ENCODE measurements around the gene BBC3. TPM values are rescaled to one million over a fixed set of nuclear protein-coding genes. Genes with fewer than 3 reads are reported as not detected.
"Not testable (repeated sequence)": the region's sequence is repeated elsewhere in the genome, so short reads cannot be mapped to it uniquely, and the experiment has no call there.

BBC3 gene, protein sequence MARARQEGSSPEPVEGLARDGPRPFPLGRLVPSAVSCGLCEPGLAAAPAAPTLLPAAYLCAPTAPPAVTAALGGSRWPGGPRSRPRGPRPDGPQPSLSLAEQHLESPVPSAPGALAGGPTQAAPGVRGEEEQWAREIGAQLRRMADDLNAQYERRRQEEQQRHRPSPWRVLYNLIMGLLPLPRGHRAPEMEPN
- polyA plus RNA-seq (ENCODE audit: insufficient read length in 4 of 4) = 1 to 10 TPM; 1.7 to 3.7 (median 2.6) TPM

DNA sequence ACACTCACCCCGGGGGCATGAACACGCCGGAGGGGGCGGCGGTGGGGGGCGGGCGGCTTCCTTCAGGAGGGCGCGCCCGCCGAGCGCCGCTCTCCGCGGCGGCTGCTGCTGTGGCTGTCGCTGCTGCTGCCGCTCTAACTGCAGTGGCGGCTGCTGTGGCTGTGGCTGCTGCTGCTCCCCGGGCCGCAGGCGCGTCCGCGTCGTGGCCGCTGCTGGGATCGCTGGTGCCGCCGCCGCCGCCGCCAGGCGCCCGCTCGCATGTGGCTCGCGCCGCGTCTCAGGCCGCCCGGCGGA is at the start of gene BBC3:
TSS of gene BBC3 (minus strand) at position 279 of the 294 bp plus-strand sequence. CDS start 2,768 bp downstream, outside the sequence.
- DNase-seq (ENCODE audit: low read depth in 4 of 4, low spot score in 3 of 4) = no peak

DNA sequence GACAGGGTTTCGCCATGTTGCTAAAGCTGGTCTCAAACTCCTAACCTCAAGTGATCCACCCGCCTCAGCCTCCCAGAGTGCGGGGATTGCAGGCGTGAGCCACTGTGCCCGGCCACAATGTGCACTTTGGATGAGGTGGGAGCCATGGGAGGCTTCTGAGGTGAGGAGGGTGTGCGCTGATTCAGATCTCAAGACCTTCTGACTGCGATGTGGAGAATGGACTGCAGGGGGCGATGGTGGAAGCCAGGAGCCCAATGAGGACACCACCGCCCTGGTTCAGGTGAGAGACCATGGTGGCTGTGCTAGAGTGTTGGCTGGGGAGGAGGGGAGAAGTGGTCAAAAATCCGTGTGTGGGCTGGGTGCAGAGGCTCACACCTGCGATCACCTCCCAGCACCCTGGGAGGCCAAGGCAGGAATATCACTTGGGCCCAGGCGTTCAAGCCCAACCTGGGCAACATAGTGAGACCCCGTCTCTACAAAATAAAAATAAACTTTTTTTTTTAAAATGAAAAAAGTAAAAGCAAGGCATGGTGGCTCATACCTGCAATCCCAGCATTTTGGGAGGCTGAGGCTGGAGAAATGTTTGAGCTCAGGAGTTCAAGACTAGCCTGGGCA is 49.3 kb upstream of the BBC3 start:
- no peak for DNase-seq (ENCODE audit: low read depth in 4 of 4, low spot score in 3 of 4)

DNA sequence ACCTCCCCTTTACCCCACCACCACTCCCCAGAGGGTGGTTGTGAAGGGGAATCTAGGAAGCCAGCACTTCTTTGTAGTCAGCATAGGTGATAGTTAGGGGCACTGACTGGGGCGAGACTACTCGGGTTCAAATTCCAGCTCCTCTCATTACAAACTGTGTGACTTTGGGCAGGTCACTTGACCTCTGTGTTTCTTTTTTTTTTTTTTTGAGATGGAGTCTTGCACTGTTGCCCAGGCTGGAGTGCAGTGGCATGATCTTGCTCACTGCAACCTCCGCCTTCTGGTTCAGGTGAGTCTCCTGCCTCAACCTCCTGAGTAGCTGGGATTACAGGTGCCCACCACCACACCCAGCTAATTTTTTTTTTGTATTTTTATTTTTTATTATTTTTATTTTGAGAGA is 45.5 kb upstream of the BBC3 start:
- not testable (repeated sequence) for DNase-seq (ENCODE audit: low read depth in 4 of 4, low spot score in 3 of 4)

DNA sequence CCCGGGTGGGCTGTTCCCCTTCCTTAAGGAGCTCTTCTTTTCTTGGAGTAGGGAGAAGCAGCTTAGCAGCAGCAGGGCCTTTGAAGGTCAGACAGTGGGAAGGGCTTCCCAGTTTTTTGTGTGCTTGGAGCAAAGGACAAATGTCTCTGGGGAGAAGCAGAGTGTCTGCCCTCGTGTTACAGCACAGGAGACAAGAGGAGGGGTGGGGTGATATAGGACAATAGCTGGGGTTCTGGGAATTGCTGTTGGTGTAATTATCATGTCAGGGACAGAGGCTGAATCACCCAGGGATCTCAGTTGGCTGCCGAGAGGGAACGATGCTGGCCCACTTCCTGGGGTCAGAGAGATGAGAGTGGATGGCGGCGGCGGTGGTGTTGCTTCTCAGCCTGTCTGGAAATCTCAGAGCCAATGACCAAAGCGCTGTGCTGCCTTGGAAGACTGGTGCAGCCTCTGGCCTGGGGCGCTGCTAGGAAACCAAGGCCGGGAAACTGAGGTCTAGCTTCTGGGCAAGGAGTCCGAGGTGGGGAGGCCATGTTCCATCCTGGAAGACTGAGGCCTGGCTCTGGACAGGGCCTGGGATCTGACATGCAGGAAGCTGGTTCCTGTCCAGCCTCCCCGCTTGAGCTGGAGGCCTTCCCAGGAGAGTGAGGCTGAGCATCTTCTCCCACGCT is 44.9 kb upstream of the BBC3 start:
- no peak for DNase-seq (ENCODE audit: low read depth in 4 of 4, low spot score in 3 of 4)

DNA sequence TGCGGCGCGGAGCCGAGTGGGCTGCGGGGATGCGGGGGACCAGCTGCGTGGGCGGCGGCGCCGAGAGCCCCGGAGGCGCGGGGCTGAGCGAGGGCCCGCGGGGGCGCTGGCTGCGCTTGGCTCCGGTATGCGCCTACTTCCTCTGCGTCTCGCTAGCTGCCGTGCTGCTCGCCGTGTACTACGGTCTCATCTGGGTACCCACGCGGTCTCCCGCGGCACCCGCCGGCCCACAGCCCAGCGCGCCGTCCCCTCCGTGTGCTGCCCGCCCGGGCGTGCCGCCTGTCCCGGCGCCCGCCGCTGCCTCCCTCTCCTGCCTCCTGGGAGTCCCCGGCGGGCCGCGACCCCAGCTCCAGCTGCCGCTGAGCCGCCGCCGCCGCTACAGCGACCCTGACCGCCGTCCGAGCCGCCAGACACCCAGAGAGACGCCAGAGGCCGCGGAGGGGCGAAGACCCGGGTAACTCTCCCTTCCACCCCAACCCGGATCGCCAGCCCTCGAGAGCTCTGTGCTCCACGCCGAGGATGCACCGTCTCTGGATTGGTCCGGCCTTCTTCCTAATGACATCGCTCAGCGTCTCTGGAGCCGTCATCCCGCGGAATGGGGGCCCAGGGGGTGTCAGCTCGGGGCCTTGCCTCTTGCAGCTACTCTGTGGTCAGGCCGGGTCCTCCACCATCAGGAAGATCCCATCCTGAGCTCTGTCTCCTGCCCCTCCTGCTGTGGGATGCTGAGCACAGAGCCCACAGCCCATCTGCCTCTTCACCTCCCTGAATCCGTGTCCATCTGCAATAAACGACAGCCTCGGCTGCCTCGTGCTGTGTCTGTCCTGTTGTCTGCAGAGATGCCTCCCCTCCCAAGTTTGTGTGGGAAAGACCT is 44.1 kb upstream of the BBC3 start:
- no peak for DNase-seq (ENCODE audit: low read depth in 4 of 4, low spot score in 3 of 4)

DNA sequence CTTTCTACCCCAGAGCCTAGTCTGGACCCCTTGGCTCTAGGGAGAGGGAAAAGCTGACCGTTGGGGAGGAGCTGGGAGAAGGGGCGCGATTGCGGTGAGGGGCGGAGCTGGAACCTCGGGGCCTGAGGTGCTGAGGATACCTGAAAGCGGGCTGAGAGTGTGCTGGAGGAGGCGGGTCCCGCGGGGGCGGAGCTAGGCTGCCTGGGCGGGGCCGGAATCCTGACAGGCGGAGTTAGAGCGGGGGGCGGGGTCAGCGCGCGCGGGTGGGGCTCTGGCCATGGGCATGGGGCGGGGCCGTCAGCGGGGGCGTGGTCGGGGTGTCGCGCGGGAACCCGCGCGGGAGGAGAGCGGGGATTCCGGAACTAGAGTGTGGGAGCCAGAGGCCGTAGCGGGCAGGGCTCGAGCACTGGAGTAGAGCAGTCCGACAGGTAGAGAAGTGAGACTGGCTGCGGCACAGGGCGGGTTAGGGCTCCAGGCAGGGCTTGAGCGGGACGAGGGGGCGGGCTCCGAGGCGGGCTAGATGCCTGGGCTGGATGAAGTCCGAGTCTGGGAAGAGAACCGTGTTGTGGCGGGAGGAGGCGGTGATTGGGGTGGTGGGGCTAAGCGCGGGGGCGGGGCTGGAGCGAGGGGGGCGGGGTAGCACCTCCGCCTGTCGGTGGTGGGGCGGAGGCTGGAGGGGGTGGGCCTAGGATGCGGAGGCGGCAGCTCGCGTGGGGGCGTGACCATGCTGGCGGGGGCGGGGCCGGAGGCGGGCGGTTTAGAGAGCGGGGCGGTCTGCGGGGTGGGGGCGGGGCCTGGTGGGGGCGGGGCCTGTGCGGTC is 43.3 kb upstream of the BBC3 start, which contains the start of gene INAFM1:
TSS of gene INAFM1 (plus strand) at position 815 of the 820 bp plus-strand sequence. CDS start 35 bp downstream, outside the sequence.
- peak; percentile 72 to 87 (median 76) for DNase-seq (ENCODE audit: low read depth in 4 of 4, low spot score in 3 of 4)

DNA sequence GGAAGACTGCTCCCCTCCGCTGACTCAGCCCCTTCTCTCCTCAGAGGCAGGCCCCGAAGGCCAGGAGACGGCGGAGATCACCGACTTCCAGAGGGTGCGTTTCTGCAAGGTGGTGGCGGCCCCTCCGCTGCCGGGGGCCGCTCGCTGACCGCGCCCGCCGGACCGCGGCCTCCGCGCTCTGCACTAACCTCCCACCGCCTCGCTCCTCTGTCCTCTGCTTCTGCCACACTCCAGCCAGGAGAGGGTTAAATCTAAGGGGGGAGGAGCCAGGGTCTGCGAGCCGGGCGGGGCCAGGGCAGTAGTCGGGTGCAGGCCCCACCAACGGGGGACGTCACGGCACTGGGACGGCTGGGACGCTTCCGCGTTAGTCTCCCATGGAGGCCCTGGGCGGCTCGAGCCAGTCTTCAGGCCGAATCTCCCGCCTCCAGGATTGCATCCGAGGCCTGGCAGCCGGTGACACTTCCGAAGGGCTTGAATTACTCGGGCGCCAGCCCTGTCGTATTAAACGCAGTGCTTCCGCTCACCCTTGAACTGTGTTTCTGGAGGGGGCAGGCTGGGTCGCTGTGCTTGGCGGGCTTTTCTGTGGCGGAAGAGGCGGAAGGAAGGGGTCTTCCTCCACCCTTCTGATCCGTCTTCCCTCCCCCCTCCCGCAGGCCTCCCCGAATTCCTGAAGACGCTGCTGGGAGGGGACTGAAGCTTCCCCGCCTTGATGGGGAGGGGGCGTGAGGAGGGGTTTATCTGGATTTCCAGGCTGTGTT is 42.5 kb upstream of the BBC3 start:
- peak; percentile 83 to 86 (median 84) for DNase-seq (ENCODE audit: low read depth in 4 of 4, low spot score in 3 of 4)

DNA sequence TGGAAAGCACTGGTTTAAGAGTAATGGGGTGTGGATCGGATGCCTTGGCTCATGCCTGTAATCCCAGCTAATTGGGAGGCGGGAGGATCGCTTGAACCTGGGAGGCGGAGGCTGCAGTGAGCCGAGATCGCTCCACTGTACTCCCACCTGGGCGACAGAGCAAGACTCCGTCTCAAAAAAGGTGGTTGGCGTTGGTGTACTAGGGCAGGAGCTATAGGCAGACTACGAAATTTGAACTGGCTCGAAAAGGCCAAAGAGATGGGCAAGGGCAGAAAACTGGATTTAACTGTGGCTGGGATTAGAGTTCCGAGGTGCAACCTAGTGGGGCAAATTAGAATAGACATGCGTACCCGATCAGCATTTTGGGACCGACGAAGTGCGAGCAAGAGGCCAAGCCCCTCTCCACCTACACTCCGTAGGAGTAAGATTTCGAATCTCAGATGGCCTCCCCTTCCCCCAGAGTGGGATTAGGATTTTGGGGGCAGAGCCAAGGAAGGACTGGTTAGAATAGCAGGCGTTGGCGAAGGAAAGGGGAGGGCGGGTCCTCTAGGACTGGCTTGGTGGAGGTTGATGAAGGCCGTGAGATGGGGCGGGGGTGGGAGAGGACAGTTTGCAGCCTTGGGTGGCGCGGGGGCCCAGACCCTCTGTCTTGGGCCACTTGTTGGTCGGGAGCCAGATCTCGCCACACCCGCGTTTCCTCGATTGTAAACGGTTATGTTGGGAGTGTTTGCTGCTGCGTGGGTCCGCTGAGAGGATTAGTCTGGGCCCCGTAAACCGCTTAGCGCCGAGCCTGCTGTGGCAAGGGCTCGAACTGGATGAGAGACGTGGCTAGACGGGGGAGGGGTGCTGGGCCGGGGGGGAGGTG is 41.7 kb upstream of the BBC3 start:
- DNase-seq (ENCODE audit: low read depth in 4 of 4, low spot score in 3 of 4) = peak in 1 of 4 donors; percentile 50

DNA sequence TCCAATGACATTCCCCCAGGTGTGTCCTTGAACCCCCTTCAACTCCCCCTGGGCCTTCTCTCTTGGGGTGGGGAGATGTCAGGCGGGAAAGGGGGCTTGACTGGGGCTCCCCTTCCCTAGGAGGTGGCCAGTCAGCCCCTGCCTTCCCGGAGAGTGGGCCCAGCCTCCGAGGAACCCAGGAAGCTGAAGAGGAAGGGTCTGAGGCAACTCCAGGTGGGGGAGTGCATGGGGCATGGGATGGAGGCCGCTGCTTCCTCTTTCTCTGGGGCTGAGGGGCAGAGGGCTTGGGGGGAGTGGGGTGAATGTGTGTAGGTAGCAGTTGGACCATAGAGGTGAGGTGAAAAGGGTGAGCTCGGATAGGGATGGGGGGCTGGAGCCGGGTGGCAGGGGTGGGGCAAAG is 41.0 kb upstream of the BBC3 start:
- no peak for DNase-seq (ENCODE audit: low read depth in 4 of 4, low spot score in 3 of 4)

DNA sequence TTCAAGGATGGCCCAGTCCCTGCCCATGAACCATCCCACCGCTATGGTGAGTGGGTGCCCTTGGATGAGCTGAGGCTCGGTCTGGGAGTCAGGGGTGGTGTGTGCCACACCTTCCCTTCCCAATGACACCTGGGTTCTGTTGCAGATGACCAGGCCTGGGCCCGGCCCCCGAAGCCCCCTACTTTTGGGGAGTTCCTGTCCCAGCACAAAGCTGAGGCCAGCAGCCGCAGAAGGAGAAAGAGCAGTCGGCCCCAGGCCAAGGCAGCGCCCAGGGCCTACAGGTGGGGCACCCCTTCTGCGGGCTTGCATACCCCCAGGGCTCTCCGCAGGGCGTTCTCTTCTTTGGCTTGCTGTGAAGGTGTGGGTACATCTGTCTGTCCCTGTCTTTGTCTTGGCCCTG is 39.4 kb upstream of the BBC3 start:
- no peak for DNase-seq (ENCODE audit: low read depth in 4 of 4, low spot score in 3 of 4)

DNA sequence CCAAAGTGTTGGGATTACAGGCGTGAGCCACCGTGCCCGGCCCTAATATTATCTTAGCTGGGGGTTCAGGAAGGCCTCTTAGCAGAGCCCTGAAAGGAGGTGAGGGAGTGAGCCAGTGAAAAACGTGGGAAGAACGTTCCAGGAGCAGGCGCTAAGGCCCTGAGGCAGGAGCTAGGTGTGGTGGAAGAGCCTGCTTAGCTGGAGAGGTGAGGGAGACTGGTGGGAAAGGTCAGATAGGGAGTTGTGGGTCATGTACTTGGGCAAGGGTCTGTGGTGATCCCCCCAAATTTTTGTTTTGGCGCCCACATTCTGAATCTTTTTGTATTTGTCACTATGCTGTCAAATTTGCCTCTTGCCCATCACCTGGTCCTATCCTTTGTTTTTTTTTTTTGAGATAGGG is 38.6 kb upstream of the BBC3 start:
- no peak for DNase-seq (ENCODE audit: low read depth in 4 of 4, low spot score in 3 of 4)

DNA sequence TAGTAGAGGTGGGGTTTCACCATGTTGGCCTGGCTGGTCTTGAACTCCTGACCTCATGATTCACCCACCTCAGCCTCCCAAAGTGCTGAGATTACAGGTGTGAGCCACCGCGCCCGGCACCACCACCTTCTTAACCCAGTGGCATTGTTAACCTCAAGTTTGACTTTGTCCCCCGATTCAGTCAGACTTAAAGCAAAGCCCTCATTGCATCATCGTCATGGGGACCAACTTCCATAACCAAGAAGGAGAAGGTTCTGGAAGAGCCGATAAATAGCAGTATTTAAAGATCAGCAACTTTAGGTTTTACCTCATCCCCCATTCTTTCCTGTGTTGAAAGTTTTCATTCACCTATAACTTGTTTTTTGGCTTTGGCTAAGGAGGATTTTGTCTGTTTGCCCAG is 37.0 kb upstream of the BBC3 start:
- DNase-seq (ENCODE audit: low read depth in 4 of 4, low spot score in 3 of 4) = no peak

DNA sequence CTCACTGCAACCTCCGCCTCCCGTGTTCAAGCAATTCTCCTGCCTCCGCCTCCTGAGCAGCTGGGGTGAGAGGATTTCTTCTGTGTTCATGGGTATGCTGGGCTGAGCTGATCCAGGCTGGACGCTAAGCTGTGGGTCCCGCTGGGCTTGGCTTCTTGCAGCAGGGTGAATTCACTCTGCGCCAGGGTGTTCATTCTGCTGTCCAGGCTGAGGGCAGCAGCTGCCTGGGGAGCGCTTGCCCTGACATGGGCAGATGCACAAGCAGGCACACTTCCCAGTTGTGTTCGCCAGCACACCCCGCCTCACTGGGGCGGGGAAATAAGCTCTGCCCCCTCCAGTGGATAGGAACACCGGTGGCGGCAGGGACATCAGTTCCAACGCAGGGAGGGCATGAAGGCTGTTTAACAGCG is 36.4 kb upstream of the BBC3 start:
- no peak for DNase-seq (ENCODE audit: low read depth in 4 of 4, low spot score in 3 of 4)

DNA sequence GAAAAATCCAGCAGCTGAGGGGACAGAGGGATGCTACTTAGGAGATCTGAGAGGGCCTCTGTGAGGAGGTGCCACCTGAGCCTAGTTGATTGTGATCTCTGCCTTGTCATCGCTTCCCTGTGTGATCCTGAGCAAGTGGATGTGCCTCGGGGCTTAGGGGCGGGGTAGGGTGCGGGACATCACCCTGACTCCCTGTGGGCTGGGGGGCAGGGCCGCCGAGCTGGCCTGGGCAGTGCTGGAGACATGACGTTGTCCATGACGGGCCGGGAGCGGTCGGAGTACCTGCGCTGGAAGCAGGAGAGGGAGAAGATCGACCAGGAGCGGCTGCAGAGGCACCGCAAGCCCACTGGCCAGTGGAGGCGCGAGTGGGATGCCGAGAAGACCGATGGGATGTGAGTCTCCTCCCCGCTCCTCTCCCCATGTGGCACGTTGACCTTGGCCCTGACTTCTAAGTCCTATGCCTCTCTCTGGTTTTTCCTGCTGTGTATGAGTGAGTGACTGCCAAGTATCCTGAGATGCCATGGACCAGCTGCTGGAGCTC is 35.5 kb upstream of the BBC3 start:
- DNase-seq (ENCODE audit: low read depth in 4 of 4, low spot score in 3 of 4) = no peak

DNA sequence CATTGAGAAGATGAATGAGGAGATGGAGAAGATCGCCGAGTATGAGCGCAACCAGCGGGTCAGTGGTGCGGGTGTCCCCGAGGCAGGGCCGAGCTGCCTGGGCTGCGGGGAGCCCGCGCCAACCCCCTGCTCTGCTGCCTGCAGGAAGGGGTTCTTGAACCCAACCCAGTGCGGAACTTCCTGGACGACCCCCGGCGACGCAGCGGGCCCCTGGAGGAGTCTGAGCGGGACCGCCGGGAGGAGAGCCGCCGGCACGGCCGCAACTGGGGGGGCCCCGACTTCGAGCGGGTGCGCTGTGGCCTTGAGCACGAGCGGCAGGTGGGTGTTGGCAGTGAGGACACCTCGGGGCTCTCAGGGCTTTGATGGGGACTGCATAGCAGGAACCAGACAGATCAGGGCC is 33.6 kb upstream of the BBC3 start:
- DNase-seq (ENCODE audit: low read depth in 4 of 4, low spot score in 3 of 4) = no peak

DNA sequence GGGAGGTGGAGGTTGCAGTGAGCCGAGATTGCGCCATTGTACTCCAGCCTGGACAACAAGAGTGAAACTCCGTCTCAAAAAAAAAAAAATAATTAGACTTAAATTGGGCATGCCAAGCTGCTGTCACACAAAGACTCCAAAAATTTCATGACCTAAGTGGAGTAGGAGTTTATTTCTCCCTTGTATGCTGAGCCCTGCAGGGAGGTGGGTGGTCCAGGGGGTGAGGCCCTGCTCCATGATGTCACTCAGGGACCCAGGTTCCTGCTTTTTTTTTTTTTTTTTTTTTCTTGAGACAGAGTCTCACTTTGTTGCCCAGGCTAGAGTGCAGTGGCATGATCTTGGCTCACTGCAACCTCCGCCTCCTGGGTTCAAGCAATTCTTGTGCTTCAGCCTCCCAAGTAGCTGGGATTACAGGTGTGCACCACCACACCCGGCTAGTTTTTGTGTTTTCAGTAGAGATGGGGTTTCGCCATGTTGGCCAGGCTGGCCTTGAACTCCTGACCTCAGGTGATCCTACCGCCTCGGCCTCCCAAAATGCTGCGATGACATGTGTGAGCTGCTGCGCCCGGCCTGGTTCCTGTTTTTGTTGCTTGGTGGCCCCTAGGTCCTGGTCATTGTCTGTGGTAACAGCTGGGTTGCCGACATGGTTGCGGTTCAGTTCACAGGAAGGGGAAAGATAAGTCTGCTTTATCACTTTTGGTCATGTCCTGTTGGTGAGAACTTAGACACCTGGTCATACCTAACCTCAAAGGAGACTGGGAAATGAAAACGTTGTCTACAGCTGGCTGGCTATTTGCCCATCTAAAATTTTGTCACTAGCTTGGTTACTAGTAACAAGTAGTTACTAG is 31.2 kb upstream of the BBC3 start:
- not testable (repeated sequence) for DNase-seq (ENCODE audit: low read depth in 4 of 4, low spot score in 3 of 4)

DNA sequence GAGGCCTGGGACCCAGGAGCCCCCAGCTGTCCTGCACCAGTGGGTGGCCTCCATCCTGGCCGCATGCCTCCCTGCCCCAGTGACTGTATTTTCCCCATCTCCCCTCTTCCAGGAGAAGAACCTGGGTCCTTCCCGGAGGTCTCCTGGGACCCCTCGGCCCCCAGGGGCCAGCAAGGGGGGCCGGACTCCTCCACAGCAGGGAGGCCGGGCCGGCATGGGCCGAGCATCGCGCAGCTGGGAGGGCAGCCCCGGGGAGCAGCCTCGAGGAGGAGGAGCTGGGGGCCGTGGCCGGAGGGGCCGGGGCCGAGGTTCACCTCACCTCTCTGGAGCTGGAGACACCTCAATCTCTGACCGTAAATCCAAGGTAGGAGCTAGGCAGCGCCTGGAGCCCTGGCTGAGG is 29.5 kb upstream of the BBC3 start:
- DNase-seq (ENCODE audit: low read depth in 4 of 4, low spot score in 3 of 4) = no peak
